ENCODE data around the gene VDR. TPM values are rescaled to one million over a fixed set of nuclear protein-coding genes. Genes with fewer than 3 reads are reported as not detected.

Gene VDR
- total RNA-seq, 1 experiment from 2014 or later, result 9.5 TPM

GRCh38 chr12:47935184-47935583 is 30.4 kb upstream of the VDR start:
- H3K79me2 ChIP-seq (ENCODE audit: insufficient read depth, low read length), result no peaks in the 10 kb centered on the region
- DNase-seq (ENCODE audit: low read depth, low spot score) (no peak), ATAC-seq (no peak)
- intact Hi-C loops (cut with micrococcal nuclease), result no loop called here
- no peaks in the 10 kb centered on the region for H4K20me1 ChIP-seq (ENCODE audit: insufficient read depth)
- ChIA-PET RAD21 (ENCODE audit: low non-redundant PET in 1 of 2, low total read pairs in 2 of 2, uncharacterized antibody in 2 of 2, unreplicated experiment in 2 of 2) (no interaction called here), CTCF (no interaction called here), POLR2A (no interaction called here)
- H3K9me3 ChIP-seq (ENCODE audit: control insufficient read depth in 1 of 2, insufficient read depth in 1 of 2, low read depth in 1 of 2, low read length in 2 of 2), result no peaks in the 10 kb centered on the region
- no peak overlapping the region for H3K4me2 ChIP-seq (ENCODE audit: low read length)
- TF ChIP-seq CEBPB (IDR thresholded peaks at IDR 0.05; ENCODE audit: low read depth) (no peak), ZNF274 (IDR thresholded peaks at IDR 0.05; ENCODE audit: low read depth, low read length) (no peak), JUND (IDR thresholded peaks at IDR 0.05) (no peak), ELF1 (IDR thresholded peaks at IDR 0.05; ENCODE audit: borderline replicate concordance, low read depth) (no peak), EGR1 (IDR thresholded peaks at IDR 0.05; ENCODE audit: low read depth) (no peak), YY1 (IDR thresholded peaks at IDR 0.05; ENCODE audit: extremely low read depth, insufficient replicate concordance, low read depth, low read length) (no peak), ZBTB33 (IDR thresholded peaks at IDR 0.05; ENCODE audit: extremely low read depth, insufficient replicate concordance, low read length) (no peak), EZH2 (IDR thresholded peaks at IDR 0.05) (no peak), POLR2AphosphoS5 (IDR thresholded peaks at IDR 0.05; ENCODE audit: low read depth, low read length) (no peak), POLR2A (IDR thresholded peaks at IDR 0.05; ENCODE audit: borderline replicate concordance, extremely low read depth, insufficient read depth, insufficient read length) (no peak), RAD21 (IDR thresholded peaks at IDR 0.05; ENCODE audit: low read depth) (no peak), ATF3 (IDR thresholded peaks at IDR 0.05) (no peak), TCF7L2 (IDR thresholded peaks at IDR 0.05; ENCODE audit: borderline replicate concordance, extremely low read depth, insufficient read depth, insufficient read length) (no peak), SRF (IDR thresholded peaks at IDR 0.05; ENCODE audit: low read depth) (no peak), EZH2phosphoT487 (IDR thresholded peaks at IDR 0.05; ENCODE audit: borderline replicate concordance) (no peak), REST (IDR thresholded peaks at IDR 0.05; ENCODE audit: low read depth) (no peak), CTCF (IDR thresholded peaks at IDR 0.05 in 2 of 3, conservative IDR thresholded peaks at IDR 0.05 in 1 of 3; ENCODE audit: borderline replicate concordance in 1 of 3, insufficient read depth in 1 of 3, low read depth in 2 of 3, low read length in 2 of 3) (no peak), CBX3 (IDR thresholded peaks at IDR 0.05; ENCODE audit: low read depth) (no peak), ZFX (IDR thresholded peaks at IDR 0.05) (no peak), SIN3A (IDR thresholded peaks at IDR 0.05; ENCODE audit: low read depth) (no peak)
- H3K4me1 ChIP-seq (ENCODE audit: control insufficient read depth in 1 of 2, insufficient read depth in 2 of 2, low read length in 2 of 2), result peaks cover 0 to 8% of the 10 kb centered on the region in 2 experiments; a peak in 1 of 4 replicates
- no peak overlapping the region for H2AFZ ChIP-seq (ENCODE audit: low read depth, low read length, poor library complexity, severe bottlenecking)
- H3K27ac ChIP-seq (ENCODE audit: low read depth, low read length), result no peak overlapping the region
- no peak overlapping the region for H3K9ac ChIP-seq (ENCODE audit: low read length)
- BruUV-seq (replicated peaks), result no TSS peak
- H3K27me3 ChIP-seq (ENCODE audit: insufficient read depth, low read length), result no peaks in the 10 kb centered on the region
- no peak overlapping the region for H3K4me3 ChIP-seq (replicated peaks in 1 of 2; ENCODE audit: low read depth in 1 of 2, low read length in 2 of 2)
- no peaks in the 10 kb centered on the region for H3K9me2 ChIP-seq (ENCODE audit: insufficient read depth)
- H3K36me3 ChIP-seq (ENCODE audit: control insufficient read depth in 1 of 2, insufficient read depth in 2 of 2, low read length in 2 of 2), result no peaks in the 10 kb centered on the region

Measured in HCT116 (cell line).